OCI-LY3 (cell line): ENCODE data around the gene IFNG-AS1.

ENCODE experiments used
- H2AFZ ChIP-seq: fragments of 200-600, 300-600 bp; shearing (Covaris generic); 2 replicates; pipeline ENCODE4 v1.6.0; 2014; ENCODE audit warnings: antibody characterized with exemption, low read depth, low read length
- H3K27ac ChIP-seq: fragments of 200-600, 300-600 bp; sonication (generic); 2 replicates; pipeline ENCODE4 v1.5.1; 2014; ENCODE audit warnings: mild to moderate bottlenecking, low read length, moderate library complexity, mixed read lengths
- H3K27me3 ChIP-seq: fragments of 200-600, 300-600 bp; sonication (generic); 2 replicates; pipeline ENCODE4 v1.6.1; 2014; ENCODE audit warnings: low read depth, low read length, mixed read lengths
- H3K36me3 ChIP-seq: fragments of 200-600, 300-600 bp; sonication (generic); replicated peaks from 2 replicates; pipeline ENCODE3; 2014; ENCODE audit warnings: low read depth, low read length, mixed read lengths
- H3K4me1 ChIP-seq: fragments of 300-600, 200-600 bp; sonication (generic); 2 replicates; pipeline ENCODE4 v1.6.1; 2014; ENCODE audit warnings: low read length, mixed read lengths
- H3K4me2 ChIP-seq: fragments of 200-600, 300-600 bp; sonication (generic); 2 replicates; pipeline ENCODE4 v1.6.1; 2014; ENCODE audit warnings: low read length, mixed read lengths
- H3K4me3 ChIP-seq: fragments of 300-600, 200-600 bp; sonication (generic); 2 replicates; pipeline ENCODE4 v1.5.1; 2014; ENCODE audit warnings: antibody characterized with exemption, mild to moderate bottlenecking, low read length, moderate library complexity
- H3K79me2 ChIP-seq: fragments of 300-600, 200-600 bp; shearing (Covaris generic); 2 replicates; pipeline ENCODE4 v1.6.1; 2014; ENCODE audit warnings: mild to moderate bottlenecking, low read length, mixed read lengths
- H3K9ac ChIP-seq: fragments of 300-600, 200-600 bp; shearing (Covaris generic); 2 replicates; pipeline ENCODE4 v1.6.0; 2014; ENCODE audit warnings: mild to moderate bottlenecking, low read length, moderate library complexity
- H3K9me3 ChIP-seq: fragments of 200-600, 300-600 bp; shearing (Covaris generic); 2 replicates; pipeline ENCODE4 v1.6.1; 2014; ENCODE audit warnings: low read length, mixed read lengths; ENCODE audit not compliant: insufficient read depth
- H4K20me1 ChIP-seq: fragments of 200-600, 300-600 bp; sonication (generic); 2 replicates; pipeline ENCODE4 v1.6.1; 2016; ENCODE audit warnings: low read length, mixed read lengths; ENCODE audit not compliant: insufficient read depth
- EZH2phosphoT487 ChIP-seq: fragments of 200-600 bp; shearing (Covaris generic); IDR thresholded peaks from 2 replicates; pipeline ENCODE4 v1.6.1; 2018; ENCODE audit warnings: antibody characterized with exemption, mixed run types, low read depth
- TF ChIP-seq, protein P1 (sequence below): fragments of 200-600, 300-600 bp; sonication (generic); IDR thresholded peaks from 2 replicates; pipeline ENCODE4 v1.5.1; 2014; ENCODE audit warnings: antibody characterized with exemption, low read length, low read depth

Gene IFNG-AS1

GRCh38 chr12:68065163-68065562 is 75.9 kb downstream of the IFNG-AS1 start:
- TF ChIP-seq, protein P1, sequence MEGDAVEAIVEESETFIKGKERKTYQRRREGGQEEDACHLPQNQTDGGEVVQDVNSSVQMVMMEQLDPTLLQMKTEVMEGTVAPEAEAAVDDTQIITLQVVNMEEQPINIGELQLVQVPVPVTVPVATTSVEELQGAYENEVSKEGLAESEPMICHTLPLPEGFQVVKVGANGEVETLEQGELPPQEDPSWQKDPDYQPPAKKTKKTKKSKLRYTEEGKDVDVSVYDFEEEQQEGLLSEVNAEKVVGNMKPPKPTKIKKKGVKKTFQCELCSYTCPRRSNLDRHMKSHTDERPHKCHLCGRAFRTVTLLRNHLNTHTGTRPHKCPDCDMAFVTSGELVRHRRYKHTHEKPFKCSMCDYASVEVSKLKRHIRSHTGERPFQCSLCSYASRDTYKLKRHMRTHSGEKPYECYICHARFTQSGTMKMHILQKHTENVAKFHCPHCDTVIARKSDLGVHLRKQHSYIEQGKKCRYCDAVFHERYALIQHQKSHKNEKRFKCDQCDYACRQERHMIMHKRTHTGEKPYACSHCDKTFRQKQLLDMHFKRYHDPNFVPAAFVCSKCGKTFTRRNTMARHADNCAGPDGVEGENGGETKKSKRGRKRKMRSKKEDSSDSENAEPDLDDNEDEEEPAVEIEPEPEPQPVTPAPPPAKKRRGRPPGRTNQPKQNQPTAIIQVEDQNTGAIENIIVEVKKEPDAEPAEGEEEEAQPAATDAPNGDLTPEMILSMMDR = no peak
- no peak for TF ChIP-seq EZH2phosphoT487
- no peaks in the 10 kb centered on the region for H3K36me3 ChIP-seq
- H3K4me2 ChIP-seq = no peak overlapping the region
- H3K27me3 ChIP-seq = no peaks in the 10 kb centered on the region
- H3K4me3 ChIP-seq = no peak overlapping the region
- no peak overlapping the region for H2AFZ ChIP-seq
- no peaks in the 10 kb centered on the region for H4K20me1 ChIP-seq
- H3K9me3 ChIP-seq = no peaks in the 10 kb centered on the region
- no peak overlapping the region for H3K9ac ChIP-seq
- no peaks in the 10 kb centered on the region for H3K79me2 ChIP-seq
- H3K27ac ChIP-seq = no peak overlapping the region
- 0 out of 2 replicates have a peak, but pooled peaks cover 2% of the 10 kb centered on the region for H3K4me1 ChIP-seq

DNA sequence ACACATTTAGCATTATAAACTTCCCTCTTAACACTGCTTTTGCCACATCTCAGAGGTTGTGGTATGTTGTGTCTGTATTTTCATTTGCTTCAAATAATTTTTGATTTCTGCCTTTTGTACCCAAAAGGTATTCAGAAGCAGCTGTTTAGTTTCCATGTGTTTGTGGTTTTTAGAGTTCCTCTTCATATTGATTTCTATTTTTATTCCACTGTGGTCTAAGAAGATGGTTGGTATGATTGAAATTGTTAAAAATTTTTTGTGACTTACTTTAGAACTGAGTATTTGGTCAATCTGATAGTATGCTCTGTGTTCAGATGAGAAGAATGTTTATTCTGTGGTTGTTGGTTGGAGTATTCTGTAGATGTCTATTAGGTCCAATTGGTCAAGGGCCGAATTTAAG is 76.4 kb downstream of the IFNG-AS1 start:
- H3K4me2 ChIP-seq = no peak overlapping the region
- no peaks in the 10 kb centered on the region for H3K27me3 ChIP-seq

GRCh38 chr12:68067762-68068376 is 78.6 kb downstream of the IFNG-AS1 start:
- H3K4me3 ChIP-seq = no peak overlapping the region
- 0 out of 2 replicates have a peak, but pooled peaks cover 4% of the 10 kb centered on the region for H3K4me1 ChIP-seq
- no peaks in the 10 kb centered on the region for H4K20me1 ChIP-seq
- no peak overlapping the region for H3K27ac ChIP-seq
- no peaks in the 10 kb centered on the region for H3K36me3 ChIP-seq
- no peak overlapping the region; the same call in 1 of the 2 replicates for H3K4me2 ChIP-seq
- no peak overlapping the region for H3K9ac ChIP-seq
- H2AFZ ChIP-seq = no peak overlapping the region
- no peaks in the 10 kb centered on the region for H3K79me2 ChIP-seq
- TF ChIP-seq, protein P1 = peak; percentile 66
- no peak for TF ChIP-seq EZH2phosphoT487
- no peaks in the 10 kb centered on the region for H3K27me3 ChIP-seq
- H3K9me3 ChIP-seq = no peaks in the 10 kb centered on the region

More for the DNA sequence above, 76.4 kb downstream of the IFNG-AS1 start:
- Histone ChIP-seq H3K4me3 (no peak overlapping the region), H3K9ac (no peak overlapping the region), H3K4me1 (0 out of 2 replicates have a peak, but pooled peaks cover 4% of the 10 kb centered on the region), H3K27ac (no peak overlapping the region), H3K79me2 (no peaks in the 10 kb centered on the region), H4K20me1 (no peaks in the 10 kb centered on the region), H2AFZ (no peak overlapping the region), H3K9me3 (no peaks in the 10 kb centered on the region), H3K36me3 (no peaks in the 10 kb centered on the region)
- no peak for TF ChIP-seq EZH2phosphoT487
- TF ChIP-seq, protein P1 = no peak

DNA sequence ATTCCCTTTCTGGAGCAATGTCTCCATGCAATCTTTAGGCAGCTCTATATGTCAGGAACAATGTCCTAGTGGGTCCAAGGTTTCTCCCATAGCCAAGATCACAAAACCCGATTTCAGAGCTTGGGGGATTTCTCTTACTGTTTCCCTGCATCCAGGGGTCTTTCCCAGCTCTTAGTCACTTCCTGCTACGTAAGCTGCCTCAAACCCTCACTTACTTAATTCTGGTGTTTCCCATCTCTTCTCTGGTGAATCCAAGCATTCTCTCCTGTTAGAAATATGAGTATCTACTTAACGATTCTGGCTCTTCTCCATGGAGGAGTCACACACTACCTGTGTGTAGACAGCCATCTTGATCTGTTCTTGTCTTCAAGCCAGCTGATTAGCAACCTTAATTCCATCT is 80.0 kb downstream of the IFNG-AS1 start:
- H3K4me3 ChIP-seq = no peak overlapping the region
- H3K79me2 ChIP-seq = no peaks in the 10 kb centered on the region
- no peaks in the 10 kb centered on the region for H3K27me3 ChIP-seq
- H3K36me3 ChIP-seq = no peaks in the 10 kb centered on the region
- 0 out of 2 replicates have a peak, but pooled peaks cover 4% of the 10 kb centered on the region for H3K4me1 ChIP-seq
- H3K9ac ChIP-seq = no peak overlapping the region
- no peaks in the 10 kb centered on the region for H3K9me3 ChIP-seq
- H3K4me2 ChIP-seq = no peak overlapping the region
- H3K27ac ChIP-seq = no peak overlapping the region
- no peaks in the 10 kb centered on the region for H4K20me1 ChIP-seq
- no peak for TF ChIP-seq EZH2phosphoT487
- TF ChIP-seq, protein P1 = no peak
- H2AFZ ChIP-seq = no peak overlapping the region
